Right kidney (tissue), 1 donor: ENCODE data around the gene IGFBP4.

Source experiments
- DNase-seq: peaks from one replicate; pipeline ENCODE4 v3.0.0-alpha.2; 2016

The IGFBP4 gene

DNA sequence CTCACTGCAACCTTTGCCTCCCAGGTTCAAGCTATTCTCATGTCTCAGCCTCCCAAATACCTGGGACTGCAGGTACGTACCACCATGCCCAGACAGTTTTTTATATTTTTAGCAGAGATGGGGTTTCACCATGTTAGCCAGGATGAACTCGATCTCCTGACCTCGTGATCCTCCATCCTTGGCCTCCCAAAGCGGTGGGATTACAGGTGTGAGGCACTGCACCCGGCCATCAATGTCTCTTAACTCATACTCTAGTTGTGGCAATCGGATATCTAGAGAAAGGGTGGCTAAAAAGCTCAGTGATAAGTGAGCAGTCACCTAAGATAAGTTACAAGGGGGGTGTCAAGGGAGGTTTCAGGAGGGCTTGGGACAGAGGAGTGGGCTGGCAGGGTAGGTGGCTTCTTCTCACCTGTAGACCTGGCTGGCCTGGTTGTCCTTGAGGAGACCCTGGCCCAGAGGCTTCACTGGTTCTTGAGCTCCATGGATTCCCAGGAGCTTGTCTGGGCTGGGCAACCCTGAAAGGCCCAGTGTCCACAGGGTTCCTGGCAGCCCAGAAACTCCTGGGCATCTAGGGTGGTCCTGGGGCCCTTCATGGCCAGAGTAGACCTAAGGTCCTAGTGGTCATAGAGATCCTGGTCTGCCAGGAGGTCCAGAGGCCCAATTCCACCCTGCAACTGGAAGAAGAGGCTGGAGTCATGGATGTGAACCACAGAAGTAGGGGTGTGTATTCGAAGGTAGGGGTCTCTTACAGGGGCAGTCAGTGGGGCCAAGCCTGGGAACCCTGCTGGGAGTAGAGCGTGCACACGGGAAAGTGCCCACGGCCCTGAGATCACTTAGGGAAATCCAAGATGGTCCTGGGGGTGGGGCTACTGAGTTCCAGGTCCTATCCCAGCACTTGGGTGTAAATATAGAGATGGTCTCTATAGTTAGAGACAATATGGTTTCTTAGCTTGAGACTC, 12.7 kb upstream of the IGFBP4 start:
- no peak for DNase-seq

DNA sequence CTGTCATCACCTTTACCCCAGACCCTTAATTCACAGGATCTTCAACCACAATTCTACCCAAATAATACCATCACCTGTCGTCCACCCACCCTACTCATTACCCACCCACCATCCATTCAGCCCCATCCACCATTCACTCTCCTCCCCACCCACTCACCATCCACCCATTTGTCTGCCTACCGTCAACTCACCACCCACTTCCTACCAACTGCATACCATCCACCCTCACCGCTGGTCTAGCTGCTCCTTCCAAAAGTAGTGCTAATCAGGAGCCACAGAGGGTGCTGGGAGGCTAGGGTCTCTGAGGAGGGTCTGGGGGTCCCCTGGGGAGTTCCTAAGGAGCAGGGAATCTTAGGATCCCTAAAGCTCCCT, 12.0 kb upstream of the IGFBP4 start:
- DNase-seq: no peak

DNA sequence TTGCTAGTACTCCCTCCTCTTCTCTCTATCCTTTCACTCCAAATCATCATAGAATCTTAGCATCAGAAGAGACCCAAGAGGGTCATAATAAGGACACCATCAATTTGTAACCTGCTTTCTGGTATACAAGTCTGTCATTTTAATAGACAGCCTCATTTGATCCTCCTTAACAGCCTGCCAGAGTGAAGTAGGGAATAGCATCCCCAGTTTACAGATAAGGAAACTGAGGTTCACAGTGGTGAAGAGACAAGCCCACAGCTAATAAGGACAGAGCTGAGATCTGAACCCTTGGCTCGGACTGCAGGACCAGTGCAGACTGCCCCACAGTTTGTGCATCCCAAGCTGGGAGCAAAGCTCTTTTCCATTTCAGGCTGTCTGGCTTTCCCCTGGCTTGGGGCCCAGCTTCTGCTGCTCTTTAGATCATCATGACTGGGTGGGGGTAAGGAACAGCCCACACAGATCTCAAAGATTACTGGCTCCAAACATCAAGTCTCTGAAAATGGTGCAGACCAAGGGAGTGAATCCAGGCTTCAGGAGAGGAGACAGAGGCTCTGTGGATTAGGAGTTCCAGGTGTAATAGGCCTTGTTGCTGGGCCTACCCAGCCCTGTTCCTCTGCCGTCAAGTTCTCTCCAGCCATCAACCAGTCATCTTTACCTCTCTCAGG, 10.3 kb upstream of the IGFBP4 start:
- DNase-seq: no peak

DNA sequence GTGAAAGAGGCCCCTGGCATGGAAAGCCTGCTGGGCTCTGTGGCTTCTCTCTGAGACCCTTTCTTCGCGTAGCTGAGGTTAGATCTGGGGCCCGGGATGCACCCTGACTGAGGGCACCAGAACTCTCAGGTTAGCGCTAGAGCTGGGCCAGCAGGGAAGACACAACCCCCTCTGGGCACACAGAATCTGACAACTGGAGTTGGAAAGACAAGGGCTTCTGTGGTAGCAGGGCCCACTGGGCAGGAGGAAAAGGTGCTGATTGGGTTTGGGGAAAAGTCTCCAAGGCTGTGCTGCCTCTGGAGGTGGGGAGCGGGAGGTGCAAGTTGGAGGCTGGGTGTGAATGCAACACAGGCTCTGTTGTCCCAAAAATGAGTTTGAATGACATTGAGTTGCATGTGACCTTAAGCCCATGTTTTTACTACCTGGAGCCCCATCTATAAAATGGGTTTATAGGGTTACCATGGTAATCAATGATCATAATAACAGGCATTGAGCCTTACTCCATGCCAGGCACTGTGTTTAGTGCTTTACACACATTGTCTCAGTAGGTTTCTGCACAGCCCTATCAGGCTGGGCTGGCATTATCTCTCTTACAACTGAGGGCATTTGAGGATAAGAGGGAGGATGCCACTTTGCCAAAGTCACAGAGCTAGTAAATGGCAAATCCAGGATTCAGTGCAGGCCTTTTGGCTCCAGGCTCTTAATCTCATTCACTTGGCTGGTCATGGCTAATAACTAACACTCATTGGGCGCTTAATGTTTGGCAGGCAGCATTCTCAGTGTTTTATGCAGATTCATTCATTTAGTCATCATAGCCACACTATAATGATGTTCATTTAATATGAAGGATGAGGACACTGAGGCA, 9.5 kb upstream of the IGFBP4 start:
- DNase-seq: no peak

DNA sequence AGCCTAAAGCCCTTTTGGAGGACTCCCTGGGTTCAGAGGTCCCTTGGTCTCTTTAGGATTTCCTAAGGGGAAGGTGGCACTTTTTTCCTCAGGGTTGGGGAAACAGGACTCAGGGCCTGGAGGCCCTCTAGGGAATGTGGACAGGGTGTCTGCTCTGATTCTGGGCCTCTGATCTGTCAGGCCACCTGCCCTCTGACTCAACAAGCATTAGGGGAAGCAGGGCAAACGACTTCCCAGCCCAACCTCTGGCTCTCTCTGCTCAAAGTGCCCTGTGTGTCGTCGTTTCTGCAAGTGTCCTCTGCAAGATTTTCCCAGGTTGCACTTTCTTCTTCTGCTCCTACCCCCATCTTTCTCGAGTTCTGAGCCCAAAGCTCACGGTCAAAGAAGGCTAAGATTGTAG, 6.6 kb upstream of the IGFBP4 start:
- DNase-seq: no peak

DNA sequence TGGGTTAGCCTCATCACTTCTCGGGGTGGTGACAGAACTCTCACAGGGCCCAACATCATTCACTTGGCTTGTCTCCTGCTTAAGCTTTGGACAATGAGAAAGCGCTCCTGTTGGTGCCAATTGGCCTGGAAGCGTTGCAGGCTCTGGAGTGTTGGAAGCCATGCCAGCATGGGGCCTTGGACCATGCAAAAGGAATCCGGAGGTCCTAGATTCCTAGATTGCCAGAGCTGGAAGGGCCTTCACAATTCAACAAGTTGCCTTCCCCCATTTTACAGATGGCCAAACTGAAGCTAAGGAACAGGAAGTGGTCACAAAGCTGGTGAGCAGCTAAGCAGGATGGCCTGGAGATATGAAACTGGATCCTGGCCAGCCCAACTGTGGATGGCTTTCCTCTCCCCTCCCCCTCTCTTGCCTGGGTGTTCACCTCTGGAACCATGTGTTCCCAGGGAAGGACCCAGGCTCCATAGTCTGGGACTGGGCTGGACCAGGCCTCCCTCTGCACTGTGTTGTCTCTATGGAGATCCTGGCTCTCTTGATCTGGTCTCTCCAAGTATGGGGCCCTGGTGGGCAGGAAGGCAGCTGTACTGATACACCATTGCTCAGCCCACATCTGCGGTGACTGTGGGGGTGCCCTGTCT, 6.0 kb upstream of the IGFBP4 start:
- DNase-seq: no peak

DNA sequence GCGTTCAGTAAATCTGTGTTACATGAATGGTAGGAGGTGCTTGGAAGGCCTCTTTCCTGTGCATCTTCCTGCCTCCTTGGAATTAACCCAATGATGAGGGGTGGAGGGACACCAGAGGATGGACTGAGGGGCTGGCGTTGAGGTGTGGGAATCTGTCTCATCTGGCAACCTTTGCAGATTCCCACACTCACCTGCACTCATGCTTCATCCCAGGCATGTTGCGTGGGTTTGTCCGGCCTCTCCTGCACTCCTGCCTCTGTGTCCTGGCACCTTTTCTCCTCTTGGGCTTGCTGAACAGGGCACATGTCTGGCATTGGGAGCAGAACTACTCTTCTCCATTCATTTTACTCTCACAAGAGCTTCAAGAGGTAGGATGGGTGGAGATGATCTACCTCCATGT, 3.1 kb upstream of the IGFBP4 start:
- DNase-seq: no peak

DNA sequence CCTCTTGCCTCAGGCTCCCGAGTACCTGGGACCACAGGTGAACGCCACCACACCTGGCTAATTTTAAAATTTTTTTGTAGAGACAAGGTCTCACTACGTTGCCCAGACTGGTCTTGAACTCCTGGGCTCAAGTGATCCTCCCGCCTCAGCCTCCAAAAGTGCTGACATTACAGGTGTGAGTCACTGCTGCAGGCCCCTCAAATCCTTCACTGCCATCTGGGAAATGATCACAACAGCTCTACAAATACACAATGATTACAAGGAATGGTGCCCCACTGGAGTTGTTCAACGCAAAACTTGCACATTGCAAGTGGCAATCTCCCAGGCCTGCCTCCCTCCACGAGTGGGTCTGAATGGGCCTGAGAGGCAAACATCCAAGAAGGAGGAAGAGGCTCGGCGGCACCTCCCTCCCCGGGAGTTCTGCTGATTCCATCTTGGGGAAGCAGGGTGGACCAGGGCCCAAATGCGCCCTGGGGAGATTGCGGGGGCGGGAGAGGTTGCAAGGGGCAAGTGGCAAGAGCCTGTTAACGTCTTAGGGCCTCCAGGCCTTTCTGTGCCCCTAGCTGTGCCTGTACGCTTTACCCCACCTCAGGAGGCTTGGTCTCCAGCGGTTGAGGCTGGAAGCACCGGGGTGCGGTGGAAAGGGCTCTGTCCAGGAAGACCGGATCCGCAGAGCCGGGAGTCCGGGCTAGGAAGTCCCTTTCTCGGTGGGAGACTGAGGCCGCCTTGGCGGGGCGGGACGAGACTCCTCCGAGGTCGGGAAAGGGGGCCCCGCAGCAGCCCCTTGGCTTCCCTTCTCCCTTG, 656 bp upstream of the IGFBP4 start:
- DNase-seq: peak; percentile 83

DNA sequence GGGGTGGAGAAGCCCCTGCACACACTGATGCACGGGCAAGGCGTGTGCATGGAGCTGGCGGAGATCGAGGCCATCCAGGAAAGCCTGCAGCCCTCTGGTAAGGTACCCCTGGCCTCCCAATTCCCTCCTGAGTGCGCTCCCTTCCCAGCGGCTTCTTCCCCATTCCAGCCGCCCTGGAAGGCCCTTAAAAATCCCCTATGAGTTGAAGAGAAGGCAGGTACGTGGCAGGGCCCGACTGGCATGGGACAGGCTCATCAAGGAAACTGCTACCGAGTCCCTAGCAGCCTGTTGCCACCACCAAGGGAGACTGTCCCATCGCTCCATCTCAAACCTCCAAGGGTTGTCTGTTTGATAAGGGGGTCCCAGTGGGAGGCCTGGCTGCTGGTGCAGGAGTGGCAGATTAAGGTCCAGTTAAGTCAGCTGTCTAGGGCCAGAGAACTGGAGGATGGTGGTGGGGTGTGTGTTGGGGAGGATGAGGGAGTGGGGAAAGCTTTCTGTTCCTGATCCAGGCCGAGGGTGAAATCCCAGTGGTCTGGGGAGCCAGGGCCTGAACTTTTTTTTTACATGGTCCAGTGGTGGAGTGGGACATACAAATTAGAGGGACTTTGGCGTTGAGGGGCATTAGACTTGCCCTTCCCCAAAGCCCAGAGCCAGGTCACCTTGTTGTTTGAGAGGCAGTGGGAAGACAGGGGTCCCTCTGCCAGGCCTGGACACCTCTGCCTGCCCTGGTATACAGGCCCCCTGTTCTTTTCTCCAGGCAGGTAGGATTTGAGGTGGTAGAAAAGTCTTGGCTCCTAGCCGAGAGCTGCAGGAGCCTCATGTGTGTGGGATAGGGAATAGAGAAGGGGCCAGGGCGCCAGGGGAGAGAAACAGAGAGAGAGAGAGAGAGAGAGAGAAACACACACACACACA, 994 bp downstream of the IGFBP4 start:
- DNase-seq: peak; percentile 78

DNA sequence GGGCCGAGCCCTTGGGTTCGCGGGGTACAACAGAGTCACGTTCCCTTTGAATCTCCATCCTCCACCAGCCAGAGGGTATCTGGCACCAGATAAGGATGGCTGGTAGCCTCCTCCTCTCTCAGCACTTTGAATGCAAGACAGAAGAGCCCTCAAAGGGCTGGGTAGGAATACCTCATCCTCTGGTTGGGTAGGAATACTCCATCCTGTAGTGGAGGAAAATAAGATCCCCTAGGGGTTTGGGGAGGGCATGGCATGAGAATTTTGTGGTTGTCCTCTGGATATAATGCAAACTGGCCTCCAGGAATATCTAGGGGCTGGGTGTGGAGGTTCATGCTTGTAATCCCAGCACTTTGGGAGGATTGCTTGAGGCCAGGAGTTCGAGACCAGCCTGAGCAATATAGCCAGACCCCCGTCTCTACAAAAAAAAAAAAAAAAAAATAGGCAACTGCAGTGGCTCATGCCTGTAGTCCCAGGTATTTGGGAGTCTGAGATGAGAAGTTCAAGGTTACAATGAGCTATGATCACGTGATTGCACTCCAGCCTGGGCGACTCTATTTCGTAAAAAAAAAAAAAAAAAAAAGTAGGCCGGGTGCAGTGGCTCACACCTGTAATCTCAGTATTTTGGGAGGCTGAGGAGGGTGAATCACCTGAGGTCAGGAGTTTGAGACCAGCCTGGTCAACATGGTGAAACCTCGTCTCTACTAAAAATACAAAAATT, 2.7 kb downstream of the IGFBP4 start:
- DNase-seq: no peak

DNA sequence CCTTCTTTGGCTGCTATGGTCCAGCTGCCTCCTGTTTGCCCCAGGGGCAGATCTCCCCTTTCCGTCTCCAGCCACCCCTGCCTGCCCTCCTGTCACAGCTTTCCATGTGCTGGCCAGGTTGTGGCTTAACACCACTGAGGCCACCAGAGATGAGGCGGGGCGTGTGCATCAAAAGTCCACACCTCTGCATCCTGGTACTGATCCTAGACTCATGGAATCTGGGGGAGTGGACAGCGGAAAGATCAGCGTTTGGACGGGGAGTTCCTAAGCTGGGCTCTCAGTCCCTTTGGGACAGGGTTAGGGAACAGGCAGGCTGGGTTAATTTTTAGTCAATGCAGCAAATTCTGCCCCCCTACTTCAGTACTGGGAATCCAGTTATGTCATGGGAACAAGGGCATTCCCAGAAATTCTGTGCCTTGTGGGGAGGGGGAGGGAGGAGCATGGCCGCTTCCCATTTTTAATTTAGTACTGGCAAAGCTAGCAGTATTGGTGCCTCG, 3.9 kb downstream of the IGFBP4 start:
- no peak for DNase-seq

DNA sequence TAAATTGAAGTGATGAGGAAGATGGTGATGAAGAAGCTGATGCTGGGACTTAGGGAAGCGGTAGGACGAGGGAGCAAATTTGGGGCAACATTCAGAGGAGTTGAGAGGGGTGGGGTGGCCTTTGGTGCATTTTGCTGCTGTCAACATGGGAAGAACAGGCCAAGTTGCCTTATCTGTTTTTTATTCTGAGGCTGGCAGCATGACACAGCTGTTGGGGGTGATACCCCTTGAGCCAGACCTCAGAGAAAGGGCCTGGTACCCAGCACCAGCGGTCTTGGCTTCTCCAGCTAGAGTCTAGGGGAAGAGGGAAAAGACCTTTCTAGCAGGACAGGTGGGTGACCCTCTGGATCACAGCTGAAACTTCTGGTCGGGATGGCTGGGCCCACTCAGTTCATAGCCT, 4.6 kb downstream of the IGFBP4 start:
- no peak for DNase-seq

DNA sequence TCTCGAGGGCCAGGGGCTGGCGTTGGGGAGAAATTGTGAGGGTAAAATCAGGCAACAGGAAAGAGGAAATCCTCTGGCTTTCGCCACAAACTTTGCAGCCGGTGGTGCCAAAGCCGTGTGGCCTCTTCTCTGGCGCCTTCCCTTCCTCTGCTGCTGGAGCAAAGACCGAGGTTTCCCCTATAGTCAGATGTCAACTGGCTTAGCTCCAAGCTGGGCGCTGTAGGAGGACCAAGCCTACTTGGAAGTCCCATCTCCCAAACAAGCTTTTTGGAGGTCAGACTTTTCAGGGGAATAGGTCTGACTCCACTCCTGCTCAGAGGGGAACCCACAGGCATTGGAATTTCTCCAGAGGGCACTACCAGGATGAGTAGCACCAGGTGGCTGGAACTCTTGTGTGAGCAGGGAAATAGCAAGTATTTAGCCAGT, 5.0 kb downstream of the IGFBP4 start:
- DNase-seq: no peak

DNA sequence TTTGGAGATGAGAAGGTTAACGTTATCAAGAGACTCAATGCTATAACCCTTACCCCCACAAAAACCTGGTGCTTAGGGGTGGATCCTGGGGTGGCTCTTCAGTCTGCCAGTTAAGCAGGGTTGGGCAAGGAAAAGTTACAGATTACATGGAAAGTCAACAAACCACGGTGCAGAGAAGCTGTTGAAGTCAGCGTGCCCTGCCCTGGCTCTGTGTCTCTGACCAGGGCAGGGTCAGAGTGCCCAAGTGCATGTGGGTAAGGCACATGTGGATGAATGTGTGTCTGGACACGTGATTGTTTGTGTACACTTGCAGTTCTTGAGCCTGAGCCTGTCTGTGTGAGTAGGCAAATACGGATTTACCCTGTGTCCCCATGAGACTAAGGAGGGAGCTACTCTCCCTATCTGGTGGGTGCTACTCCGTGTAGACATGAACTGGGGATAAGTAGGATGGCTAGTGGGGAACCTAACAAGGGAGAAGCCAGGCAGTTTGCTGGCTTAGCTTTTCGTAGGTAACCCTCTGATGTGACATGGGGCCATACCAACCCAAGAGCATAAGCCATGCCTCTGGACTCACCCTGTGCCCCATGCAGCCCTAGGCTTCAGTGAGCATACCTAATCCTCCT, 5.5 kb downstream of the IGFBP4 start:
- DNase-seq: no peak

DNA sequence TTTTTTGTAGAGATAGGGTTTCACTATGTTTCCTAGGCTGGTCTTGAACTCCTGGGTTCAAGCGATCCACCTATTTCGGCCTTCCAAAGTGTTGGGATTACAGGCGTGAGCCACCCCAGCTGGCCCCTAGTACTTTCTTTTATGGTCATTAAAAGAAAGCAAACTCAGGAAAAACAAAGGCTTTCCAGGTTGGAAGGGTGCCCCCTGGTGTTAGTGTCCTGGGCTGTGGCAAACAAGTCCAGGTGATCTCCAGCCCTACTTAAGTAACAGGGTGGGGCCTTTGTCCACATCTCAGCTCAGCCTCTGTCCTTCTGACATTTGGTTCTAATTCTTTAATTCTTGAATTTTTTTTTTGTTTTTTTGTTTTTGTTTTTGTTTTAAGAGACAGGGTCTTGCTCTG, 6.9 kb downstream of the IGFBP4 start:
- no peak for DNase-seq

DNA sequence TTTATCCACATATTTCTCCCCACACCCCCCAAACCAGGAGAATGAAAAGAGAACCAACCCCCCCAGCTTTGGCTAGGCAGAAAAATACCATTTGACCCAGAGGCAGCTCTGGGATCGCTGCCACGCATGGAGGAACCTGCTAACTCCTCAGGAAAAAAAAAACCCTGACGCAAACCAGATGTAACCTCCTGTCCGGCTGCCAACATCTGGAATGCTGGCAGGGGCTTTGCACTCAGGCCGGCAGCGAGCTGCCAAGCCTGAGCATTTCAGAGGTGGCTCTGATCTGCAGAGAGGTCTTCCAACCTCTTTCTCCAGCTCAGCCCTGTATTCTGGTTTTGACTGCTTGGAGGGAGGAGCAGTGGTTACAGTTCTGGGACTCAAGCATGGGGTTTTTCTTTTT, 8.2 kb downstream of the IGFBP4 start:
- DNase-seq: no peak

DNA sequence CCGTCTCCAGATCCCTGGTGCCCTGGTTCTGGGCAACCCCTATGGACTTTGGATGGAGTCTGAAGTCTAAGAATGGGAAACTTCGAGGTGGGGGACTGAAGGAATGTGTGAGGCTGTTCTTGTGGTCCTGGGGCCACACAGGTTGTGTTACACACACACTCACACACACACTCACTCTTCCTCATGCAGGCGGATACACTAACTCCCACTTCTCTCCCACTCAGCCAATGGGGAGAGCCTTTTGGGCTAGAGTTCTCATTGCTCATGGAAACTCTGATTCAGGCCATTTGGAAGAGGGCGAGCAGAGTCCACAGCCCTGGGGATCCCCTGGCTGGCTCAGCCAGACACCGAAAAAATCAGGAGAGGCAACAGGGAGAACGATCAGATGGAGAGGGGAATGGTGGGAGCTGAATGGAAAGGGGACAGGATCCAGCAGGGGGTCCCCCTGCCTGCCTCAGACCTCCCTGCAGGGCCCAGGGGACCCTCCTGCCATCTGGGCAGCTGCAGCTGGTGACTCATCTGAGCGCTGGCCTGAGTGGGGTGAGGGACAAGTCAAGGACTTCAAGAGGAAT, 9.1 kb downstream of the IGFBP4 start:
- DNase-seq: no peak

DNA sequence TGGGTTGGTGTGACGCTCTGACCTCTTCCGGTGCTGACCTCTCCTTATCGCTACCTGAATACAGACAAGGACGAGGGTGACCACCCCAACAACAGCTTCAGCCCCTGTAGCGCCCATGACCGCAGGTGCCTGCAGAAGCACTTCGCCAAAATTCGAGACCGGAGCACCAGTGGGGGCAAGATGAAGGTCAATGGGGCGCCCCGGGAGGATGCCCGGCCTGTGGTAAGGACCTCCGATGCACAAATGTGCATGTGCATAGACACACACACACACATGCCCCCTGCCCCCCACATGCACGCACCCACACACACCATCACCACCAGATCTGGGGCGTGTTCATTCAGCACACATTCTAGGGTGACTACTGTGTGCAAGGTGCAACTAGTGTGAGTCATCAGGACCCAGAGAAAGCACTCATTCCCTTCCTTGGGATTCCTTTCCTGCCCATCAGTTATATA, 9.7 kb downstream of the IGFBP4 start:
- DNase-seq: no peak
